NOMO-1 treated with dmso at 0.1 percent for 144 hours (cell line): ENCODE data around the gene ANKRD30BL.
"Not testable (repeated sequence)": the region's sequence is repeated elsewhere in the genome, so short reads cannot be mapped to it uniquely, and the experiment has no call there.

ENCODE experiments used
- DNase-seq: peaks from one replicate; lab custom pipeline; 2025; ENCODE audit not compliant: unreplicated experiment; lab: John Stamatoyannopoulos, UW

ANKRD30BL gene, protein sequence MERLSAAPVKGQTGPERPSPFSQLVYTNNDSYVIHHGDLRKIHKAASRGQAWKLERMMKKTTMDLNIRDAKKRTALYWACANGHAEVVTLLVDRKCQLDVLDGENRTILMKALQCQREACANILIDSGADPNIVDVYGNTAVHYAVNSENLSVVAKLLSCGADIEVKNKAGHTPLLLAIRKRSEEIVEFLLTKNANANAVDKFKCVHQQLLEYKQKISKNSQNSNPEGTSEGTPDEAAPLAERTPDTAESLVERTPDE

DNA sequence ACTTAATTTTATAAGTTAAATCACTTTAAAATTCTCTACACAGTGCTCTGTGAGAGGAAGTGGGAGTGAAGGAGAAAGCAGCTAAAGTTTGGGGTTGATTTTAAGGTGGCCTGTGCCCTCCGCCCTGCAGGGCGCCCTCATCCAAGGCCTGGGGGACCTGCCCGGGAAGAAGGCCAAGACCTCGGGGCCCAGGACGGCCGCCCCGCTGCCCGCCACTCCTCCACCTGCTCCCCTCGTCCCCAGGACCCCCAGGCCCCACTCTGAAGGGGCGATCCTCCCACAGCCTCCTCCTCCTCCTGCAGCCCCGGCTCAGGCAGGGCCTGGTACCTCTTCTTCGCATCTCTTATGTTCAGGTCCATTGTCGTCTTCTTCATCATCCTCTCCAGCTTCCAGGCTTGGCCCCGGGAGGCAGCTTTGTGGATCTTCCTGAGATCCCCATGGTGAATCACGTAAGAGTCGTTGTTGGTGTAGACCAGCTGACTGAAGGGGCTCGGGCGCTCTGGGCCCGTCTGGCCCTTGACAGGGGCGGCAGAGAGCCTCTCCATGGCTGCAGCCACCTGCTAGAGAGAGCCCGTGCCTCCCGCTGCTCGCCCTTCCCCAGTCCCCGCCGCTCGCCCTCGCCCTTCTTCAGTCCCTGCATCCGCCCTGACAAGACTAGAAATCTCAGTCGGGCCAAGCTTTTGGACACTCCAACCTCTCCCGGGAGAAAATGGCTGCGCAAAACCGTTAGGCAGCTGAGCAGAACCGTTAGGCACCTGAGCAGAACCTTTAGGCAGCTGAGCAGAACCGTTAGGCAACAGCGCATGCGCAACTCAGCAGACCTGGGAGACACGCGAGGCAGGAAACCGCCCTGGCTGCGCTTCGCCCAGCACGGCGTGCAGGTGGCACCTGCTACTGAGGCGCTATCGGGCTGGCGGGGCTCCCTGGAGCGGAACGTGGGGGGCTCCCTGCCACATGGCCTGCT lies at the start of gene ANKRD30BL:
ANKRD30BL (minus strand) TSS at position 792 of the 964 bp plus-strand sequence; CDS start at position 545, 247 bp downstream.
- not testable (repeated sequence) for DNase-seq

DNA sequence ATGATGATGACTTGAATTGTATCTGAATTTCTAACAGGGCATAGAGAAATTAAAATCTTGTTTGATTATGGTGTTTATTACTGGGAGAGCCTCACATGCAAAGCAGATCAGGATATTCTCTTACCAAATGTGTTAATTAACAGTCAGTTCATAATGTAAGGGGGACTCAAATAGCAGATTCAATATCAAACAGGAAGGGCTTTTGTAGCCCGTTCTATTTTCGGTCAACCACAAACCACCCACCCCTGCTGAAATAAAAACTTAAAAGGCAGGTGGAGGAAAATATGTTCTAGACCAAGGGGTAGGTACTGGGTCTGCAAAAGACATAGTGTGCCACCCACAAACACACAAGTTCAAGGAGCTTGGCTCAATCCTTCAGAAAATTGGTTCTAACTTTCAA lies 41.1 kb upstream of the ANKRD30BL start:
- DNase-seq, result not testable (repeated sequence)

DNA sequence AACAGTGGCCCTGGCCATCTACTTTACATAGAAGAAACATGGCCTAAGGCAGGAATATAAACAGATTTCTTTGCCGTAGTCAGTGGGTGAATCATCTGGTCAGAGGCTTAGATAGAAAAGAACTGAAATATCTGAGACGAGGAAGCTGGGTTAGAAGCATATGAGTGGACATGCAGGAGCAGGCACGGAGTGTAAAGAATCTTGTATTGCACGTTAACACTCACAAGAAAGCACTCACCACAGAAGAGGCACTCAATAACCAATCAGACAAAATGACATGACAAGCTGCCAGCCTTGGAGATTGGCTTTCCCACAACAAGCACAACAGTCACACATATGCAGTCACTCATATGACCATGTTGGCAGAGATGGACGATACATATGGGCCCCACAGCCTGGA lies 31.1 kb upstream of the ANKRD30BL start:
- DNase-seq, result not testable (repeated sequence)

- not testable (repeated sequence) for DNase-seq
Observed at GRCh38 chr2:132167100-132167499, 5.3 kb upstream of the ANKRD30BL start.

GRCh38 chr2:132162125-132162660 lies 441 bp upstream of the ANKRD30BL start:
- DNase-seq, result not testable (repeated sequence)

GRCh38 chr2:132146774-132147173 lies 15.0 kb downstream of the ANKRD30BL start:
- DNase-seq, result not testable (repeated sequence)
